Liver (tissue), 9 donors: ENCODE results near the gene C16orf78. TPM values are rescaled to one million over a fixed set of nuclear protein-coding genes. Genes with fewer than 3 reads are reported as not detected.

Experiments used
- DNase-seq: peaks from one replicate; pipeline ENCODE4 v3.0.0-alpha.2; 2017; ENCODE audit warnings: low spot score
- H3K27ac ChIP-seq, 2 donors: one replicate each; pipeline ENCODE4 v1.7.0; 2013; ENCODE audit warnings: inconsistent platforms in 2 of 2, low read length in 2 of 2, control low read depth in 1 of 2, low read depth in 1 of 2, mild to moderate bottlenecking in 1 of 2
- H3K27me3 ChIP-seq, 4 donors: one replicate each; pipeline versions ENCODE4 v1.6.1 to v1.7.0; 2013; ENCODE audit warnings: low read length in 3 of 4, inconsistent platforms in 1 of 4, mild to moderate bottlenecking in 1 of 4, moderate library complexity in 1 of 4; ENCODE audit not compliant: control insufficient read depth in 4 of 4, insufficient read depth in 4 of 4
- H3K36me3 ChIP-seq, 4 donors: one replicate each; pipeline versions ENCODE4 v1.6.1 to v1.7.0; 2013; ENCODE audit warnings: low read length in 3 of 4, mild to moderate bottlenecking in 3 of 4, low read depth in 1 of 4, moderate library complexity in 1 of 4; ENCODE audit not compliant: control insufficient read depth in 4 of 4, insufficient read depth in 3 of 4
- H3K4me1 ChIP-seq, 4 donors: one replicate each; pipeline versions ENCODE4 v1.6.1 to v1.7.0; 2013; ENCODE audit warnings: low read length in 3 of 4, mild to moderate bottlenecking in 3 of 4, moderate library complexity in 1 of 4; ENCODE audit not compliant: control insufficient read depth in 4 of 4, insufficient read depth in 4 of 4
- H3K4me3 ChIP-seq, 3 donors: one replicate each; pipeline versions ENCODE4 v1.6.1 to v1.7.0; 2013; ENCODE audit warnings: low read length in 3 of 3, control low read depth in 1 of 3, low read depth in 1 of 3, mild to moderate bottlenecking in 1 of 3
- H3K9ac ChIP-seq, 2 donors: one replicate each; pipeline ENCODE4 v1.7.0; 2013; ENCODE audit warnings: low read length in 2 of 2, mild to moderate bottlenecking in 2 of 2, moderate library complexity in 2 of 2, control low read depth in 1 of 2, low read depth in 1 of 2
- H3K9me3 ChIP-seq, 4 donors: one replicate each; pipeline versions ENCODE4 v1.6.1 to v1.7.0; 2013; ENCODE audit warnings: low read length in 3 of 4; ENCODE audit not compliant: control insufficient read depth in 4 of 4
- EGR1 ChIP-seq, 2 donors: IDR thresholded peaks; 2 replicates each; pipeline ENCODE4 v1.6.1; 2016 to 2018; ENCODE audit warnings: antibody characterized with exemption in 2 of 2, low read depth in 2 of 2
- FOXA1 ChIP-seq: IDR thresholded peaks from 2 replicates; pipeline ENCODE4 v1.6.1; 2016; ENCODE audit warnings: antibody characterized with exemption
- FOXA2 ChIP-seq: IDR thresholded peaks from 2 replicates; pipeline ENCODE4 v1.6.1; 2016; ENCODE audit warnings: antibody characterized with exemption
- GABPA ChIP-seq, 2 donors: IDR thresholded peaks in 1 of 2; conservative IDR thresholded peaks in 1 of 2; 2 replicates each; pipeline ENCODE4 v1.6.1; 2016; ENCODE audit warnings: antibody characterized with exemption in 2 of 2, mild to moderate bottlenecking in 1 of 2, moderate library complexity in 1 of 2
- HNF4A ChIP-seq, 2 donors: conservative IDR thresholded peaks; 2 replicates each; pipeline ENCODE4 v1.6.1; 2016; ENCODE audit warnings: antibody characterized with exemption in 2 of 2, mild to moderate bottlenecking in 2 of 2
- HNF4G ChIP-seq: IDR thresholded peaks from 2 replicates; pipeline ENCODE4 v1.6.1; 2016; ENCODE audit warnings: antibody characterized with exemption
- JUND ChIP-seq, 2 donors: IDR thresholded peaks; 2 replicates each; pipeline ENCODE4 v1.6.1; 2016; ENCODE audit warnings: antibody characterized with exemption in 2 of 2
- NR2F2 ChIP-seq: IDR thresholded peaks from 2 replicates; pipeline ENCODE4 v1.6.1; 2016; ENCODE audit warnings: antibody characterized with exemption
- RAD21 ChIP-seq, 2 donors: IDR thresholded peaks; 2 replicates each; pipeline ENCODE4 v1.6.1; 2016; ENCODE audit warnings: antibody characterized with exemption in 2 of 2, mild to moderate bottlenecking in 2 of 2
- RXRA ChIP-seq, 2 donors: IDR thresholded peaks; 2 replicates each; pipeline ENCODE4 v1.6.1; 2017 to 2018; ENCODE audit warnings: antibody characterized with exemption in 2 of 2, mild to moderate bottlenecking in 1 of 2
- SP1 ChIP-seq: IDR thresholded peaks from 2 replicates; pipeline ENCODE4 v1.6.1; 2018; ENCODE audit warnings: antibody characterized with exemption, mild to moderate bottlenecking
- TAF1 ChIP-seq: conservative IDR thresholded peaks from 2 replicates; pipeline ENCODE4 v1.6.1; 2016; ENCODE audit warnings: antibody characterized with exemption, mild to moderate bottlenecking
- YY1 ChIP-seq: IDR thresholded peaks from 2 replicates; pipeline ENCODE4 v1.6.1; 2016; ENCODE audit warnings: antibody characterized with exemption, mild to moderate bottlenecking
- WGBS: extraction: QIAGEN DNeasy Blood & Tissue Kit; methylation state at CpG from one replicate; pipeline ENCODE4 v1.1.7; 2013; 5-methylcytosine and 5-hydroxymethylcytosine counted together
- polyA plus RNA-seq, 2 donors: library from polyadenylated mRNA; stranded (reverse) in 1 of 2; unstranded in 1 of 2; fragments of 200-250 nt in 1 of 2; fragments of >200 nt in 1 of 2; fragmentation: Nextera tagmentation in 1 of 2; extraction: Ambion mirVana in 1 of 2; gene quantifications; one replicate each; pipeline versions ENCODE4 v1.2.1 to v1.2.3, GENCODE V29; 2013 to 2015
- total RNA-seq, 2 donors: library from RNA; depleted of rRNA; stranded (reverse); fragments of >200 nt; gene quantifications; one replicate each; pipeline ENCODE4 v1.2.3, GENCODE V29; 2014
- TF ChIP-seq, protein P1 (sequence below): fragments of 150-350 bp; IDR thresholded peaks from 2 replicates; pipeline ENCODE4 v1.5.1; 2017; ENCODE audit warnings: improper control_type of control experiment, low read depth, low read length; ENCODE audit not compliant: missing input control
- TF ChIP-seq, protein P2 (sequence below): IDR thresholded peaks from 2 replicates; pipeline ENCODE4 v1.6.1; 2016; ENCODE audit warnings: antibody characterized with exemption
- TF ChIP-seq, protein P3 (sequence below): IDR thresholded peaks from 2 replicates; pipeline ENCODE4 v1.6.1; 2016; ENCODE audit warnings: antibody characterized with exemption
- TF ChIP-seq, protein P4 (sequence below): IDR thresholded peaks from 2 replicates; pipeline ENCODE4 v1.6.1; 2016; ENCODE audit warnings: antibody characterized with exemption, mild to moderate bottlenecking
- TF ChIP-seq, protein P5 (sequence below): IDR thresholded peaks from 2 replicates; pipeline ENCODE4 v1.6.1; 2016; ENCODE audit warnings: antibody characterized with exemption
- donor health status: healthy.
- donor health status: healthy.
- donor health status: healthy.
- donor health status: healthy.
- donor health status: healthy.

Gene C16orf78
- total and polyA plus RNA-seq, 4 donors: not detected

DNA sequence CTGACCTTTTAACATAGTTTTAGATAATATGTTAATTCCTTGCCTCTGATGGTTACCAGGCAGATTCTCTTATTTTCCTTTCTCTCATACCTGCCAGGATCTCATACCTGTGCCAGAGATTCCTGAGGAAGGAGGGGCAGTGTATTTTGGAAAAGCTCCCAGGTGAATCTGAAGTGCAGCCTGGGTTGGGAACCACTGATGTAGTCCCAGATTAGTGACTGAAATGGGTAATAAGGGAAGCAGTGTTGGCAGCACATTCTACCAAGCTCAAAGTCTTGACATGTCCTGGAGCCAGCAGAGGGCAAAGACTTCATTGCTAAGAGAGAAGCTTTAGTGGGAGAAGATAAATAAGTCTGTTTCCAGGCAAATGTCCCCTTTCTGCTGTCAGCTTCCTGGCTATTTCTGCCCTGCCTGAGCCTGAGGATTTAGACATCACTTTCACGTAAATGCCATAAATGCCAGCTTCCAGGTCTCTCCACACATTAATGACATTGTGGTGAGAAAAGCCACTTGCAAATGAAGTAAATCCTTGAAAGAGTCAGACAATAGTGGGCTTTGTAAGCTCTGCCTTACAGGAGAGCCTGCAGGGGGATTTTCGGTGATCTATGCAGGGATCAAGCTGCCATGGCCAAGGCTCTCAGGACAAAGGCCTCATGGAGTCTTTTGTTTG lies 40.9 kb upstream of the C16orf78 start:
- Histone ChIP-seq H3K9ac (no peak overlapping the region), H3K4me1 (no peaks in the 10 kb centered on the region)
- 60% methylated on average over 2 of the region's 2 CpGs for WGBS

DNA sequence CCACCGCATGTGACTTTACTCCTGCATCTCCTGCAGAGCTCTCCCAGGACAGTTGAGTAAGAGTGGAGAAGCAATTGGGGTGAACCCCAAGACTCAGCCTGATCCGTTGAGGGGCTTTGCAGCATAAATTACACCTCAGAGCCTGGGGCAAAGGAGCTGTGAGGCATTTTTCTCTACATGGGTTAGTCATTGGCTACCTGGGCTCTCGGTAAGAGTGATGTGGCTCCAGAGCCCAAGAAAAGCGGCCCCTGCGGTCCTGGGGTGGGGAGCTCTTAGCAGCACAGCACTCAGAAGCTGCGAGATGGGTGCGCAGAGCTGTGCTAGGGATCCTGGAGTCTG lies 40.4 kb upstream of the C16orf78 start:
- Histone ChIP-seq H3K27ac (no peak overlapping the region), H3K4me1 (no peaks in the 10 kb centered on the region), H3K27me3 (no peaks in the 10 kb centered on the region), H3K9ac (no peak overlapping the region), H3K4me3 (no peak overlapping the region), H3K36me3 (no peaks in the 10 kb centered on the region), H3K9me3 (no peaks in the 10 kb centered on the region)
- 78% methylated on average over 7 of the region's 7 CpGs for WGBS
- DNase-seq: no peak
- TF ChIP-seq, protein P1, sequence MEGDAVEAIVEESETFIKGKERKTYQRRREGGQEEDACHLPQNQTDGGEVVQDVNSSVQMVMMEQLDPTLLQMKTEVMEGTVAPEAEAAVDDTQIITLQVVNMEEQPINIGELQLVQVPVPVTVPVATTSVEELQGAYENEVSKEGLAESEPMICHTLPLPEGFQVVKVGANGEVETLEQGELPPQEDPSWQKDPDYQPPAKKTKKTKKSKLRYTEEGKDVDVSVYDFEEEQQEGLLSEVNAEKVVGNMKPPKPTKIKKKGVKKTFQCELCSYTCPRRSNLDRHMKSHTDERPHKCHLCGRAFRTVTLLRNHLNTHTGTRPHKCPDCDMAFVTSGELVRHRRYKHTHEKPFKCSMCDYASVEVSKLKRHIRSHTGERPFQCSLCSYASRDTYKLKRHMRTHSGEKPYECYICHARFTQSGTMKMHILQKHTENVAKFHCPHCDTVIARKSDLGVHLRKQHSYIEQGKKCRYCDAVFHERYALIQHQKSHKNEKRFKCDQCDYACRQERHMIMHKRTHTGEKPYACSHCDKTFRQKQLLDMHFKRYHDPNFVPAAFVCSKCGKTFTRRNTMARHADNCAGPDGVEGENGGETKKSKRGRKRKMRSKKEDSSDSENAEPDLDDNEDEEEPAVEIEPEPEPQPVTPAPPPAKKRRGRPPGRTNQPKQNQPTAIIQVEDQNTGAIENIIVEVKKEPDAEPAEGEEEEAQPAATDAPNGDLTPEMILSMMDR: no peak
- TF ChIP-seq RXRA (IDR thresholded peaks at IDR 0.05) (no peak), NR2F2 (no peak), FOXA2 (no peak), SP1 (no peak), HNF4G (no peak), RAD21 (IDR thresholded peaks at IDR 0.05) (no peak), GABPA (IDR thresholded peaks at IDR 0.05 in 1 of 2, conservative IDR thresholded peaks at IDR 0.05 in 1 of 2) (no peak), EGR1 (IDR thresholded peaks at IDR 0.05; ENCODE audit: low read depth in 2 of 2) (no peak), FOXA1 (no peak), YY1 (no peak), HNF4A (conservative IDR thresholded peaks at IDR 0.05) (no peak), JUND (IDR thresholded peaks at IDR 0.05) (no peak), TAF1 (no peak)
- TF ChIP-seq, protein P2, sequence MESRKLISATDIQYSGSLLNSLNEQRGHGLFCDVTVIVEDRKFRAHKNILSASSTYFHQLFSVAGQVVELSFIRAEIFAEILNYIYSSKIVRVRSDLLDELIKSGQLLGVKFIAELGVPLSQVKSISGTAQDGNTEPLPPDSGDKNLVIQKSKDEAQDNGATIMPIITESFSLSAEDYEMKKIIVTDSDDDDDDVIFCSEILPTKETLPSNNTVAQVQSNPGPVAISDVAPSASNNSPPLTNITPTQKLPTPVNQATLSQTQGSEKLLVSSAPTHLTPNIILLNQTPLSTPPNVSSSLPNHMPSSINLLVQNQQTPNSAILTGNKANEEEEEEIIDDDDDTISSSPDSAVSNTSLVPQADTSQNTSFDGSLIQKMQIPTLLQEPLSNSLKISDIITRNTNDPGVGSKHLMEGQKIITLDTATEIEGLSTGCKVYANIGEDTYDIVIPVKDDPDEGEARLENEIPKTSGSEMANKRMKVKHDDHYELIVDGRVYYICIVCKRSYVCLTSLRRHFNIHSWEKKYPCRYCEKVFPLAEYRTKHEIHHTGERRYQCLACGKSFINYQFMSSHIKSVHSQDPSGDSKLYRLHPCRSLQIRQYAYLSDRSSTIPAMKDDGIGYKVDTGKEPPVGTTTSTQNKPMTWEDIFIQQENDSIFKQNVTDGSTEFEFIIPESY: no peak
- TF ChIP-seq, protein P3, sequence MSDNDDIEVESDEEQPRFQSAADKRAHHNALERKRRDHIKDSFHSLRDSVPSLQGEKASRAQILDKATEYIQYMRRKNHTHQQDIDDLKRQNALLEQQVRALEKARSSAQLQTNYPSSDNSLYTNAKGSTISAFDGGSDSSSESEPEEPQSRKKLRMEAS: no peak
- TF ChIP-seq, protein P4, sequence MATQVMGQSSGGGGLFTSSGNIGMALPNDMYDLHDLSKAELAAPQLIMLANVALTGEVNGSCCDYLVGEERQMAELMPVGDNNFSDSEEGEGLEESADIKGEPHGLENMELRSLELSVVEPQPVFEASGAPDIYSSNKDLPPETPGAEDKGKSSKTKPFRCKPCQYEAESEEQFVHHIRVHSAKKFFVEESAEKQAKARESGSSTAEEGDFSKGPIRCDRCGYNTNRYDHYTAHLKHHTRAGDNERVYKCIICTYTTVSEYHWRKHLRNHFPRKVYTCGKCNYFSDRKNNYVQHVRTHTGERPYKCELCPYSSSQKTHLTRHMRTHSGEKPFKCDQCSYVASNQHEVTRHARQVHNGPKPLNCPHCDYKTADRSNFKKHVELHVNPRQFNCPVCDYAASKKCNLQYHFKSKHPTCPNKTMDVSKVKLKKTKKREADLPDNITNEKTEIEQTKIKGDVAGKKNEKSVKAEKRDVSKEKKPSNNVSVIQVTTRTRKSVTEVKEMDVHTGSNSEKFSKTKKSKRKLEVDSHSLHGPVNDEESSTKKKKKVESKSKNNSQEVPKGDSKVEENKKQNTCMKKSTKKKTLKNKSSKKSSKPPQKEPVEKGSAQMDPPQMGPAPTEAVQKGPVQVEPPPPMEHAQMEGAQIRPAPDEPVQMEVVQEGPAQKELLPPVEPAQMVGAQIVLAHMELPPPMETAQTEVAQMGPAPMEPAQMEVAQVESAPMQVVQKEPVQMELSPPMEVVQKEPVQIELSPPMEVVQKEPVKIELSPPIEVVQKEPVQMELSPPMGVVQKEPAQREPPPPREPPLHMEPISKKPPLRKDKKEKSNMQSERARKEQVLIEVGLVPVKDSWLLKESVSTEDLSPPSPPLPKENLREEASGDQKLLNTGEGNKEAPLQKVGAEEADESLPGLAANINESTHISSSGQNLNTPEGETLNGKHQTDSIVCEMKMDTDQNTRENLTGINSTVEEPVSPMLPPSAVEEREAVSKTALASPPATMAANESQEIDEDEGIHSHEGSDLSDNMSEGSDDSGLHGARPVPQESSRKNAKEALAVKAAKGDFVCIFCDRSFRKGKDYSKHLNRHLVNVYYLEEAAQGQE: no peak
- TF ChIP-seq, protein P5, sequence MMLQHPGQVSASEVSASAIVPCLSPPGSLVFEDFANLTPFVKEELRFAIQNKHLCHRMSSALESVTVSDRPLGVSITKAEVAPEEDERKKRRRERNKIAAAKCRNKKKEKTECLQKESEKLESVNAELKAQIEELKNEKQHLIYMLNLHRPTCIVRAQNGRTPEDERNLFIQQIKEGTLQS: no peak

More for the DNA sequence above, 40.9 kb upstream of the C16orf78 start:
- no peak for DNase-seq
- TF ChIP-seq SP1 (no peak), EGR1 (IDR thresholded peaks at IDR 0.05; ENCODE audit: low read depth in 2 of 2) (no peak), FOXA1 (no peak)
- Histone ChIP-seq H3K27ac (no peak overlapping the region), H3K4me3 (no peak overlapping the region), H3K9me3 (no peaks in the 10 kb centered on the region), H3K27me3 (no peaks in the 10 kb centered on the region), H3K36me3 (no peaks in the 10 kb centered on the region)
